ENCODE data around the gene NDST4.

Gene NDST4

GRCh38 chr4:114791976-114792375 is 321.4 kb downstream of the NDST4 start:
- H3K4me3 ChIP-seq (ENCODE audit: low read length), result no peak overlapping the region
- no peaks in the 10 kb centered on the region for H3K36me3 ChIP-seq (ENCODE audit: insufficient read depth, low read length)
- no peaks in the 10 kb centered on the region for H3K9me3 ChIP-seq (ENCODE audit: low read length)
- H3K4me1 ChIP-seq (ENCODE audit: insufficient read depth, low read length), result no peaks in the 10 kb centered on the region
- H3K27me3 ChIP-seq (ENCODE audit: insufficient read depth, low read length), result no peaks in the 10 kb centered on the region
- peak overlapping the region; percentile 43 for H2AFZ ChIP-seq (ENCODE audit: low read depth, low read length)

- H3K9me3 ChIP-seq (ENCODE audit: low read length), result no peaks in the 10 kb centered on the region
- H3K4me3 ChIP-seq (ENCODE audit: low read length), result no peak overlapping the region
- H3K27me3 ChIP-seq (ENCODE audit: insufficient read depth, low read length), result no peaks in the 10 kb centered on the region
- H3K4me1 ChIP-seq (ENCODE audit: insufficient read depth, low read length), result peaks cover 14% of the 10 kb centered on the region
- no peak overlapping the region for H2AFZ ChIP-seq (ENCODE audit: low read depth, low read length)
- H3K36me3 ChIP-seq (ENCODE audit: insufficient read depth, low read length), result no peaks in the 10 kb centered on the region
Measured at GRCh38 chr4:114785570-114785969, 327.9 kb downstream of the NDST4 start.

GRCh38 chr4:114783215-114783595 is 330.2 kb downstream of the NDST4 start:
- Histone ChIP-seq H3K36me3 (ENCODE audit: insufficient read depth, low read length) (no peaks in the 10 kb centered on the region), H3K4me3 (ENCODE audit: low read length) (no peak overlapping the region), H3K27me3 (ENCODE audit: insufficient read depth, low read length) (no peaks in the 10 kb centered on the region), H3K9me3 (ENCODE audit: low read length) (no peaks in the 10 kb centered on the region), H2AFZ (ENCODE audit: low read depth, low read length) (no peak overlapping the region), H3K4me1 (ENCODE audit: insufficient read depth, low read length) (peaks cover 14% of the 10 kb centered on the region)

GRCh38 chr4:114782415-114783214 is 330.8 kb downstream of the NDST4 start:
- H3K9me3 ChIP-seq (ENCODE audit: low read length), result no peaks in the 10 kb centered on the region
- H2AFZ ChIP-seq (ENCODE audit: low read depth, low read length), result no peak overlapping the region
- no peak overlapping the region for H3K4me3 ChIP-seq (ENCODE audit: low read length)
- H3K36me3 ChIP-seq (ENCODE audit: insufficient read depth, low read length), result no peaks in the 10 kb centered on the region
- H3K4me1 ChIP-seq (ENCODE audit: insufficient read depth, low read length), result peaks cover 14% of the 10 kb centered on the region
- no peaks in the 10 kb centered on the region for H3K27me3 ChIP-seq (ENCODE audit: insufficient read depth, low read length)

- Histone ChIP-seq H3K4me1 (ENCODE audit: insufficient read depth, low read length) (peaks cover 14% of the 10 kb centered on the region), H3K27me3 (ENCODE audit: insufficient read depth, low read length) (no peaks in the 10 kb centered on the region), H3K9me3 (ENCODE audit: low read length) (no peaks in the 10 kb centered on the region), H3K4me3 (ENCODE audit: low read length) (no peak overlapping the region), H2AFZ (ENCODE audit: low read depth, low read length) (no peak overlapping the region), H3K36me3 (ENCODE audit: insufficient read depth, low read length) (no peaks in the 10 kb centered on the region)
Measured at GRCh38 chr4:114780205-114780604, 333.2 kb downstream of the NDST4 start.
